Measurements from ENCODE around the gene PLCB4.

The PLCB4 gene

DNA sequence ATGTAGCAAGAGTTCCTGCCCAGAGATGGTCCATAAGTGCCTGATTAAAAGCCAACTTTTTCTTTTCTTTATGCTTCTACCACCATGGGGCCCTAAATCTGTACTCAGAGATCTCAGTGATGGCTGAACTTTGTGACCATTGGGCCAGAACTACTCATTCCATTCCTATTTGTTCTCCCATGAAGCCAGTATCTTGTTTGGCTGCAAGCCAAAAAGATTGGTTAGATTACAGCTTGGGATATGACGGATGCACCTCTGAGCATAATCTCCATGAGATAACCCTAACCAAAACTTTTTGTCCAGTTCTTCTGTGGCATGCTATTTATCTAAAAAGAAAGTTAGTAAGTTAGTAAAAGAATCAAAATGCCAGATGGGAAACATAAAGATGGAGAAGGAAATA is 72.2 kb downstream of the PLCB4 start:
- no peak for DNase-seq (ENCODE audit: low read depth in 1 of 2, low spot score in 1 of 2)
- TF ChIP-seq GABPA (IDR thresholded peaks at IDR 0.05; ENCODE audit: low read depth) (no peak), SPI1 (IDR thresholded peaks at IDR 0.05; ENCODE audit: borderline replicate concordance, low read depth) (no peak), POLR2AphosphoS5 (IDR thresholded peaks at IDR 0.05; ENCODE audit: low read depth) (no peak)
- TF ChIP-seq, protein P1, sequence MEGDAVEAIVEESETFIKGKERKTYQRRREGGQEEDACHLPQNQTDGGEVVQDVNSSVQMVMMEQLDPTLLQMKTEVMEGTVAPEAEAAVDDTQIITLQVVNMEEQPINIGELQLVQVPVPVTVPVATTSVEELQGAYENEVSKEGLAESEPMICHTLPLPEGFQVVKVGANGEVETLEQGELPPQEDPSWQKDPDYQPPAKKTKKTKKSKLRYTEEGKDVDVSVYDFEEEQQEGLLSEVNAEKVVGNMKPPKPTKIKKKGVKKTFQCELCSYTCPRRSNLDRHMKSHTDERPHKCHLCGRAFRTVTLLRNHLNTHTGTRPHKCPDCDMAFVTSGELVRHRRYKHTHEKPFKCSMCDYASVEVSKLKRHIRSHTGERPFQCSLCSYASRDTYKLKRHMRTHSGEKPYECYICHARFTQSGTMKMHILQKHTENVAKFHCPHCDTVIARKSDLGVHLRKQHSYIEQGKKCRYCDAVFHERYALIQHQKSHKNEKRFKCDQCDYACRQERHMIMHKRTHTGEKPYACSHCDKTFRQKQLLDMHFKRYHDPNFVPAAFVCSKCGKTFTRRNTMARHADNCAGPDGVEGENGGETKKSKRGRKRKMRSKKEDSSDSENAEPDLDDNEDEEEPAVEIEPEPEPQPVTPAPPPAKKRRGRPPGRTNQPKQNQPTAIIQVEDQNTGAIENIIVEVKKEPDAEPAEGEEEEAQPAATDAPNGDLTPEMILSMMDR (IDR thresholded peaks at IDR 0.05; ENCODE audit: insufficient read depth, low read length): no peak
- TF ChIP-seq, protein P2, sequence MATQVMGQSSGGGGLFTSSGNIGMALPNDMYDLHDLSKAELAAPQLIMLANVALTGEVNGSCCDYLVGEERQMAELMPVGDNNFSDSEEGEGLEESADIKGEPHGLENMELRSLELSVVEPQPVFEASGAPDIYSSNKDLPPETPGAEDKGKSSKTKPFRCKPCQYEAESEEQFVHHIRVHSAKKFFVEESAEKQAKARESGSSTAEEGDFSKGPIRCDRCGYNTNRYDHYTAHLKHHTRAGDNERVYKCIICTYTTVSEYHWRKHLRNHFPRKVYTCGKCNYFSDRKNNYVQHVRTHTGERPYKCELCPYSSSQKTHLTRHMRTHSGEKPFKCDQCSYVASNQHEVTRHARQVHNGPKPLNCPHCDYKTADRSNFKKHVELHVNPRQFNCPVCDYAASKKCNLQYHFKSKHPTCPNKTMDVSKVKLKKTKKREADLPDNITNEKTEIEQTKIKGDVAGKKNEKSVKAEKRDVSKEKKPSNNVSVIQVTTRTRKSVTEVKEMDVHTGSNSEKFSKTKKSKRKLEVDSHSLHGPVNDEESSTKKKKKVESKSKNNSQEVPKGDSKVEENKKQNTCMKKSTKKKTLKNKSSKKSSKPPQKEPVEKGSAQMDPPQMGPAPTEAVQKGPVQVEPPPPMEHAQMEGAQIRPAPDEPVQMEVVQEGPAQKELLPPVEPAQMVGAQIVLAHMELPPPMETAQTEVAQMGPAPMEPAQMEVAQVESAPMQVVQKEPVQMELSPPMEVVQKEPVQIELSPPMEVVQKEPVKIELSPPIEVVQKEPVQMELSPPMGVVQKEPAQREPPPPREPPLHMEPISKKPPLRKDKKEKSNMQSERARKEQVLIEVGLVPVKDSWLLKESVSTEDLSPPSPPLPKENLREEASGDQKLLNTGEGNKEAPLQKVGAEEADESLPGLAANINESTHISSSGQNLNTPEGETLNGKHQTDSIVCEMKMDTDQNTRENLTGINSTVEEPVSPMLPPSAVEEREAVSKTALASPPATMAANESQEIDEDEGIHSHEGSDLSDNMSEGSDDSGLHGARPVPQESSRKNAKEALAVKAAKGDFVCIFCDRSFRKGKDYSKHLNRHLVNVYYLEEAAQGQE (IDR thresholded peaks at IDR 0.05; ENCODE audit: insufficient replicate concordance, low read depth): no peak
- H3K27me3 ChIP-seq (ENCODE audit: insufficient read depth, poor library complexity, severe bottlenecking): no peaks in the 10 kb centered on the region
- no peak overlapping the region for H3K27ac ChIP-seq (replicated peaks)
- no peak overlapping the region for H3K4me3 ChIP-seq (replicated peaks; ENCODE audit: insufficient read depth, low read length)

DNA sequence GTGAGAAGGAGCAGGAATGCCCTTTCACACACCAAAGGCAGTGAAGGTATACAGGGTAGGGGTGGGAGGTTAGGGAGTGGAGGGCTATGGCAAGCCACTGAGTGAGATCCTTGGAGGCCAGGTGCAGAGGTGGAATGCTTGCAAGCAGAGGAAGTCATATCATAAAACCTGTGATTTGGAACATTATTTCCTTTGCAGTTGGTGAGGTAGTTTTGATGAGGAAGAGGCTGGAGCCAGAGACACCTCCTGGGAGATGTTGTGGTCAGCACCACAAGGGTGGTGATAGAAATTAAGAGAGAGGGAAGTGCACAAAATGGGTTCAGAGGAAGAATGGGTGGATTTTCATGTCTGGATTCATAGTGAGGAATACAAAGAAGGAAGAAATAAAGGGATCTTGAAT is 73.0 kb downstream of the PLCB4 start:
- TF ChIP-seq, protein P1 (IDR thresholded peaks at IDR 0.05; ENCODE audit: insufficient read depth, low read length): no peak
- TF ChIP-seq GABPA (IDR thresholded peaks at IDR 0.05; ENCODE audit: low read depth): no peak
- no peak for TF ChIP-seq SPI1 (IDR thresholded peaks at IDR 0.05; ENCODE audit: borderline replicate concordance, low read depth)
- no peak for TF ChIP-seq POLR2AphosphoS5 (IDR thresholded peaks at IDR 0.05; ENCODE audit: low read depth)
- TF ChIP-seq, protein P2 (IDR thresholded peaks at IDR 0.05; ENCODE audit: insufficient replicate concordance, low read depth): no peak
- H3K27ac ChIP-seq (replicated peaks): no peak overlapping the region
- no peak for DNase-seq (ENCODE audit: low read depth in 1 of 2, low spot score in 1 of 2)
- no peaks in the 10 kb centered on the region for H3K27me3 ChIP-seq (ENCODE audit: insufficient read depth, poor library complexity, severe bottlenecking)
- H3K4me3 ChIP-seq (replicated peaks; ENCODE audit: insufficient read depth, low read length): no peak overlapping the region

DNA sequence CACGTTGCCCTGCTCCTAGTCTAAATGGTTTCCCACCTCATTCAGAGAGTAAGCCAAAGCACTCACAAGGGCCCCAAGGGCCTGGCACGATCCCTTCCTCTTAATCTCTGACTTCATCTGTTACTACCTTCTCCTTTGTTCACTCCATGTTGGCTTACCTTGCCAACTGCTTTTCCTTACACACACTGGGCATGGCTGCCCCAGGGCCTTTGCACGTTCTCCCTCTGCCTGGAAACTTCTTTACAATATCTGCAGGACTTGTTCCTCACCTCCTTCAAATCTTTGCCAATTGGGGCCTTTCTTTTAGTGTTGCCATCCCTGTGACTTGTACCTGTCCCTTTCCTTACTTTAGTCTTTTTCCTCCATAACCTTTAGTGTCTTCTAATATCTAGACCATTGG is 73.9 kb downstream of the PLCB4 start:
- Histone ChIP-seq H3K4me3 (replicated peaks; ENCODE audit: insufficient read depth, low read length) (no peak overlapping the region), H3K27me3 (ENCODE audit: insufficient read depth, poor library complexity, severe bottlenecking) (no peaks in the 10 kb centered on the region), H3K27ac (replicated peaks) (no peak overlapping the region)
- no peak for TF ChIP-seq POLR2AphosphoS5 (IDR thresholded peaks at IDR 0.05; ENCODE audit: low read depth)
- TF ChIP-seq, protein P2 (IDR thresholded peaks at IDR 0.05; ENCODE audit: insufficient replicate concordance, low read depth): no peak
- TF ChIP-seq, protein P1 (IDR thresholded peaks at IDR 0.05; ENCODE audit: insufficient read depth, low read length): no peak
- TF ChIP-seq GABPA (IDR thresholded peaks at IDR 0.05; ENCODE audit: low read depth): no peak
- no peak for TF ChIP-seq SPI1 (IDR thresholded peaks at IDR 0.05; ENCODE audit: borderline replicate concordance, low read depth)
- DNase-seq (ENCODE audit: low read depth in 1 of 2, low spot score in 1 of 2): no peak
